ENCODE measurements around the gene LPP.

DNA sequence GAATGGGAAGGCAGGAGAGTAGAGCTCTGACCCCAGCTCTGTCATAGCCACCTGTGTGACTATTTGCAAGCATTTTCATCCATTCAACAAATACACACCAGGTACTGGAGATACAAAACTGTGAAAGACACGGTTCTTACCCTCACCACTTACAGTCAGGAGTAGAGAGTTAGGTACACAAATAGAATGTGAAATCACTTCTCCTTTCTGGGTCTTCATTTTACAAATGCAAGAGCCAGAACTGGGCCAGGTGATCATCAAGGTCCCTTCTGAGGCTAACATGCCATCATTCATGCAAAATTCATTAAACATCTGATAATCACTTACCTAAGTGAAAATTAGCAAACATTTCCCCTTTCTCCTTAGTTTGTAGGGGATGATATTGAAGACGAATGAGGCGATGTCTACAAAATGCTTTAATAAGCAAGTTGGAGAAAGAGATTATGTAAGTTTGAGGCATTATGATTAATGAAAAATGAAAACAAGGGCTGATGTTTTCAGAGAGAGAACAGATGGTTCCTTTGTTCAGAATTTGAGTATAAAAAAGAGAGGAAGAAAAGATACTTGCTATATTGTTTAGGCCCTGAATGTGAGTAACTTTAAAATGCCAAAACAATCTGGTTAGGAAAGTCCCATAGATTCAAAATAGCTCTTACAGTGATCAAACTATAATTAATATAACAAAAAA lies 88.6 kb downstream of the LPP start:
- no peak for TF ChIP-seq POLR2AphosphoS5 (IDR thresholded peaks at IDR 0.05; ENCODE audit: low read length)
- TF ChIP-seq CTCF (IDR thresholded peaks at IDR 0.05 in 2 of 3, conservative IDR thresholded peaks at IDR 0.05 in 1 of 3; ENCODE audit: control insufficient read depth in 2 of 3, extremely low read depth in 1 of 3, insufficient read depth in 1 of 3, low read depth in 3 of 3, low read length in 3 of 3), result no peak

Data from GM12878 (cell line).